Chondrocyte (in vitro differentiated cells): ENCODE data around the gene IGF1R. TPM values are rescaled to one million over a fixed set of nuclear protein-coding genes. Genes with fewer than 3 reads are reported as not detected.
A peak's percentile ranks its signal among the peaks of the same experiment; 100 is the strongest.

Experiments used
- DNase-seq: peaks from one replicate; pipeline ENCODE4 v3.0.0; 2021; ENCODE audit warnings: mixed read lengths, low spot score
- H3K27ac Mint-ChIP-seq: one replicate; pipeline ENCODE4 v1.8.0; 2021; ENCODE audit warnings: mild to moderate bottlenecking, moderate library complexity, mixed read lengths; ENCODE audit not compliant: unreplicated experiment
- H3K27me3 Mint-ChIP-seq: 2 replicates; pipeline ENCODE4 v1.8.0; 2021; ENCODE audit warnings: low read depth, mixed read lengths
- H3K36me3 Mint-ChIP-seq: 2 replicates; pipeline ENCODE4 v1.8.0; 2021; ENCODE audit warnings: low read depth, mixed read lengths
- H3K4me1 Mint-ChIP-seq: 2 replicates; pipeline ENCODE4 v1.8.0; 2021; ENCODE audit warnings: low read depth, mild to moderate bottlenecking, mixed read lengths
- H3K4me3 Mint-ChIP-seq: one replicate; pipeline ENCODE4 v1.8.0; 2021; ENCODE audit warnings: mild to moderate bottlenecking, moderate library complexity, mixed read lengths; ENCODE audit not compliant: unreplicated experiment
- H3K9me3 Mint-ChIP-seq: 2 replicates; pipeline ENCODE4 v1.8.0; 2021; ENCODE audit warnings: low read depth, mixed read lengths
- total RNA-seq: library from RNA; stranded (reverse); gene quantifications from 3 replicates; pipeline ENCODE4 v1.2.1, GENCODE V29; 2021
- TF ChIP-seq, protein P1 (sequence below): fragments of 200-600 bp; sonication (generic); IDR thresholded peaks from 2 replicates; pipeline ENCODE4 v1.5.0; 2021; ENCODE audit warnings: antibody characterized with exemption, mild to moderate bottlenecking, moderate library complexity

Gene IGF1R
- total RNA-seq, 1 donor from 2014 or later: 119 TPM

DNA sequence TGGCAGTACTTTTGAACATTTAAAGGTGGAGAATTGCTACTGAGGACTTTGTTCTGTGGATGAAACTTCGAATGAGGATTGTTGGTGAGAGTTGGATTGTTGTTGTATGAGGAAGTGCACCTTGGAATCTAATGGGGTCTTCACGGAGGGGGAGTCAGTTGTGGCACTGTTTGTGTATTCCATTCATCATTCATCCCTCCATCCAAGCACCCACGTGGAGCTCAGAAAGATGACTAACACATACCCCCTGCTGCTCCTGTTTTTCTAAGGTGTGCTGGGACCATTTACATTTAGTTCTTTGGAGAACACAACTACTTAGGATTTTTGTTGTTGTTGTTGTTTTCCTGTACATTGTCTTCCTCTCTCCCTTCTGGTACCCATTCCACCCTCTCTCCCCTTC, 122.6 kb downstream of the IGF1R start:
- TF ChIP-seq, protein P1, sequence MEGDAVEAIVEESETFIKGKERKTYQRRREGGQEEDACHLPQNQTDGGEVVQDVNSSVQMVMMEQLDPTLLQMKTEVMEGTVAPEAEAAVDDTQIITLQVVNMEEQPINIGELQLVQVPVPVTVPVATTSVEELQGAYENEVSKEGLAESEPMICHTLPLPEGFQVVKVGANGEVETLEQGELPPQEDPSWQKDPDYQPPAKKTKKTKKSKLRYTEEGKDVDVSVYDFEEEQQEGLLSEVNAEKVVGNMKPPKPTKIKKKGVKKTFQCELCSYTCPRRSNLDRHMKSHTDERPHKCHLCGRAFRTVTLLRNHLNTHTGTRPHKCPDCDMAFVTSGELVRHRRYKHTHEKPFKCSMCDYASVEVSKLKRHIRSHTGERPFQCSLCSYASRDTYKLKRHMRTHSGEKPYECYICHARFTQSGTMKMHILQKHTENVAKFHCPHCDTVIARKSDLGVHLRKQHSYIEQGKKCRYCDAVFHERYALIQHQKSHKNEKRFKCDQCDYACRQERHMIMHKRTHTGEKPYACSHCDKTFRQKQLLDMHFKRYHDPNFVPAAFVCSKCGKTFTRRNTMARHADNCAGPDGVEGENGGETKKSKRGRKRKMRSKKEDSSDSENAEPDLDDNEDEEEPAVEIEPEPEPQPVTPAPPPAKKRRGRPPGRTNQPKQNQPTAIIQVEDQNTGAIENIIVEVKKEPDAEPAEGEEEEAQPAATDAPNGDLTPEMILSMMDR: no peak
- no peaks in the 10 kb centered on the region for H3K27me3 Mint-ChIP-seq
- no peaks in the 10 kb centered on the region for H3K36me3 Mint-ChIP-seq
- H3K4me1 Mint-ChIP-seq: peaks cover 53% of the 10 kb centered on the region
- no peak overlapping the region for H3K4me3 Mint-ChIP-seq
- H3K9me3 Mint-ChIP-seq: no peaks in the 10 kb centered on the region
- DNase-seq: no peak
- H3K27ac Mint-ChIP-seq: no peak overlapping the region

DNA sequence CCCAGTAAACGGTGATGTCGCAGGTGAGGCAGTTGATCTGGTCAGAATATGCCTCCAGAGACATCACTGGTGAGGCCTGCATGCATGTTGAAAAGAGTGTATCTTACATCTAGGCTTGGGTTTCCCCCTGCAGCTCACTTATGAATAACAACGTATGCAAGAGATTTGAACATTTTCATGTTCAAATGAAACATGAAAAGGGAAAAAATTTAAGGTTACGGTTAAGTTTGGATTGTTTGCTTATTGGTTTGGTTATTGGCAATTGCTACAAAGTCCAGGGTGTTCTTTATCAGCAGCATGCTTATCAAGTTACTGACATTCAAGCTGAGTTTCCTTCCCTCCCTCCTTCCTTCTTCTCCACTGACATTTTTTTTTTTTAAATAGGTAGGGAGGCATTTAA, 123.2 kb downstream of the IGF1R start:
- no peak overlapping the region for H3K27ac Mint-ChIP-seq
- no peaks in the 10 kb centered on the region for H3K36me3 Mint-ChIP-seq
- DNase-seq: no peak
- no peaks in the 10 kb centered on the region for H3K27me3 Mint-ChIP-seq
- H3K4me1 Mint-ChIP-seq: peaks cover 52% of the 10 kb centered on the region
- H3K4me3 Mint-ChIP-seq: no peak overlapping the region
- TF ChIP-seq, protein P1: peak; percentile 51
- no peaks in the 10 kb centered on the region for H3K9me3 Mint-ChIP-seq

DNA sequence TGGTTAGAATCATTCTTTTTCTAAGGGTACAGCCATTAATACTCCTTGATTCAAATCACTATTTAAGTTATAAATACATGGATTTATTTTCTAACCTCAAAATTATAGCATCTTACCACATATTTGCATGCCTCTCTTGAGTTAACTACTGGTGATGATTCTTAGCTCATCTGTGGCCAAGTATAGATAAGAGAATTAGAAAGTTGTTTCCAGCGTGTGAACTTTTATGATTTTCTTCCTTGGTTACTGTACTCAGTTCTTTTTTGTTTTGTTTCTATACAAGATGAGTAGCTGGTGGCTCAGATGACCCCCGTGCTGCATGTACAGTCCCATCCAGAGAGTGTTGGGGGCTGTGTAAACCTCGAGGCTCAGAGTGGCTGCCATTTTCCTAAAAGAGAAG, 124.6 kb downstream of the IGF1R start:
- peaks cover 55% of the 10 kb centered on the region for H3K4me1 Mint-ChIP-seq
- no peak overlapping the region for H3K27ac Mint-ChIP-seq
- TF ChIP-seq, protein P1: no peak
- DNase-seq: no peak
- H3K36me3 Mint-ChIP-seq: no peaks in the 10 kb centered on the region
- no peak overlapping the region for H3K4me3 Mint-ChIP-seq
- no peaks in the 10 kb centered on the region for H3K27me3 Mint-ChIP-seq
- H3K9me3 Mint-ChIP-seq: no peaks in the 10 kb centered on the region

DNA sequence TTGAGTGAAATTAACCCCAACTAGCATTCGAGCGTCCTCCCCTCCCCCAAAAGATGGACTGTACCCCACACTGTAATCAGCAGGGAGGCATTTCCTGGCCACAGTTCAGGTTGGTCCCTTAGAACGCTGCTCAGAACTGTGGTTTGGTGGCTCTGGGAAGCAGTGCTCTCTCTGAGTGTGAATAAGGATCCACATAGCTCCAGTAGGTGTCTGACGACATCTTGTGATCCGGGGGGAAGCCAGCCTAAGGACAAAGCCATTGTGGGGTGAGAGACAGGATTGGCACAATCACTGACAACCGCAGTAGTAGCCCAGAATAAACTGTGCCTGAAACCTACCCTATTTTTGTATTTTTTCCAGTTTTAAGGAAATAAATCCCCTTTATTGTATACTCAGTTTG, 125.3 kb downstream of the IGF1R start:
- TF ChIP-seq, protein P1: no peak
- Mint-ChIP-seq H3K27ac (no peak overlapping the region), H3K9me3 (no peaks in the 10 kb centered on the region), H3K4me1 (peaks cover 55% of the 10 kb centered on the region), H3K27me3 (no peaks in the 10 kb centered on the region), H3K36me3 (no peaks in the 10 kb centered on the region), H3K4me3 (no peak overlapping the region)
- DNase-seq: no peak

DNA sequence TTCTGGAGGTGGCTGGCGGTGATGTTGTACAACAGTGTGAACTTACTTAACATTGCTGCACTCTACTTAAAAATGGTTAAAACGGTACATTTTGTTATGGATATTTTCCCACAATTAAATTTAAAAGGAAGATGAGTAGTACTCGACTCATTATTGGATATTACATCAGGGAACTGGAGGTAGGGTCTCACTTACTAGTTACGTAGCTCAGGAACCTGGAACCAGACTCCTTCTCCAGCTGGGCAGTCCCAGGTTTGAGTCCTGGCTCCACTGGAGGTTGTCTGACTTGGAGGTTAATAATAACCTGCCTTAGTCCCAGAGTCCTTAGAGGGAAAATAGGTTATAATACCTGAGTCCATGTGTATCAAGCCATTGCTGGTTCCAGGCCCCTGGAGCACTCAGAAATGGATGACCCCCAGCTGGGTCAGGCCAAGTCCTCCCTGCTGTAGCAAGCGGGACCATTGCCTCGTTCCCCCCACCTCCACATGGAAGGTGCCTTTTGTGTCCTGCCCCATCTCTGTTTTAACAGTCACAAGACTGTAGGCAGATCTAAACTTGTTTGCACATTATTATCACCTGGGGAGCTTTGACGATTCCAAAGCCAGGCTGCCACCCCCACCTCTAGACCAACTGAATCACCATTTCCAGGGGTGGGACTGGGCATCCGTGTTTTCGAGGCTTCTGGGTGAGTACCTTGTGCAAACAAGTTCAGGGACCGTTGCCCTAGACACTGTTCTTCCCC, 126.6 kb downstream of the IGF1R start:
- Mint-ChIP-seq H3K27ac (no peak overlapping the region), H3K4me1 (peaks cover 58% of the 10 kb centered on the region), H3K27me3 (no peaks in the 10 kb centered on the region), H3K4me3 (no peak overlapping the region), H3K36me3 (no peaks in the 10 kb centered on the region), H3K9me3 (no peaks in the 10 kb centered on the region)
- TF ChIP-seq, protein P1: no peak
- DNase-seq: no peak
